Measurements from ENCODE around the gene AP1B1. TPM values are rescaled to one million over a fixed set of nuclear protein-coding genes. Genes with fewer than 3 reads are reported as not detected.

AP1B1 gene
- total and polyA plus RNA-seq, 2 donors (not counting 1 experiment from before 2014, with no cell fraction given) = 139 to 174 TPM

DNA sequence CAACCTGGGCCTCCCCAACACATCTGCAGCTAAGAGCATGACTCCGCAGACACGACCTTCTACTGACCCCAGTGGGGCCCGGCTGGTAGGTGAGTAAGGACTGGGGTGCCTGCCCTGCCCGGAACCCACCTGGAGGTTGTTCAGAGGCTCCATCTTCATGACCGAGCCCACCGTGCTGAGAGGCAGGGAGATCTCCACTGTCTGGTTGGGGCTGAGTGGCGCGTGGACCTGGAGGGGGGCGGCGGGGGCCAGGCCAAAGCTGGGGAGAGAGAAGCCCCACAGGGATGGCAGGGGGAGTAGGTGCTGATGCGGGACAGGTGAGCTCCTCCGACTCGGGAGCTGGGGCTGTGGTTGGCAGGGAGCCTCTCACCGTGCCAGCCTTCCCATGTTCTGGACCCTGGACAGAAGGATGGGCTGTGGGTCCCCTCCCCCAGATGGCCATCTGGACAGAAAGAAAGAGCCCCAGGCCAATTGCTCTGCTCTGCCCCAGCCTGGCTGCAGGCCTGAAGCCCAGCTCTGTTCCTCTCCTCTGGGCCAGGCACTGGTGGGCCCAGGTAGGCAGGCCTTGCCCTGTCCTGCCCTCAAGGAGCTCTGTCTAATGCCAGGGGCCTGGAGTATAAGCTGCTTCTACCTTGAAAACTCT, 56.6 kb downstream of the AP1B1 start:
- ChIA-PET POLR2A (no interaction called here), CTCF (no interaction called here)
- H3K27me3 Mint-ChIP-seq = no peaks in the 10 kb centered on the region
- H3K4me1 ChIP-seq (ENCODE audit: control insufficient read depth in 2 of 2, insufficient read depth in 2 of 2, low read length in 2 of 2) = no peaks in the 10 kb centered on the region
- ATAC-seq (ENCODE audit: low read depth) (no peak), DNase-seq (no peak)
- H2AFZ ChIP-seq (ENCODE audit: insufficient read depth, low read depth, low read length, poor library complexity, severe bottlenecking) = no peak overlapping the region
- H3K4me3 ChIP-seq (ENCODE audit: control extremely low read depth in 1 of 5, extremely low read depth in 1 of 5, insufficient read depth in 1 of 5, low read depth in 2 of 5, low read length in 4 of 5) = no peak overlapping the region
- H3K27me3 ChIP-seq (replicated peaks in 1 of 4; ENCODE audit: control extremely low read depth in 1 of 4, control insufficient read depth in 3 of 4, insufficient read depth in 4 of 4, low read length in 3 of 4) = no peaks in the 10 kb centered on the region
- H3K79me2 ChIP-seq (ENCODE audit: control insufficient read depth, insufficient read depth, low read length) = no peaks in the 10 kb centered on the region
- H3K36me3 ChIP-seq (replicated peaks in 1 of 2; ENCODE audit: control extremely low read depth in 1 of 2, control insufficient read depth in 1 of 2, extremely low read depth in 1 of 2, insufficient read depth in 2 of 2, low read length in 1 of 2) = peaks cover 2 to 88% of the 10 kb centered on the region in 2 experiments
- H4K20me1 ChIP-seq (ENCODE audit: control insufficient read depth, insufficient read depth, low read length, poor library complexity, severe bottlenecking) = peaks cover 61% of the 10 kb centered on the region
- H3K9ac ChIP-seq (ENCODE audit: low read length) = no peak overlapping the region
- H3K4me3 Mint-ChIP-seq = no peak overlapping the region
- TF ChIP-seq EZH2 (IDR thresholded peaks at IDR 0.05; ENCODE audit: borderline replicate concordance, insufficient read depth, low read depth, low read length, poor library complexity, severe bottlenecking) = no peak
- TF ChIP-seq, protein P1, sequence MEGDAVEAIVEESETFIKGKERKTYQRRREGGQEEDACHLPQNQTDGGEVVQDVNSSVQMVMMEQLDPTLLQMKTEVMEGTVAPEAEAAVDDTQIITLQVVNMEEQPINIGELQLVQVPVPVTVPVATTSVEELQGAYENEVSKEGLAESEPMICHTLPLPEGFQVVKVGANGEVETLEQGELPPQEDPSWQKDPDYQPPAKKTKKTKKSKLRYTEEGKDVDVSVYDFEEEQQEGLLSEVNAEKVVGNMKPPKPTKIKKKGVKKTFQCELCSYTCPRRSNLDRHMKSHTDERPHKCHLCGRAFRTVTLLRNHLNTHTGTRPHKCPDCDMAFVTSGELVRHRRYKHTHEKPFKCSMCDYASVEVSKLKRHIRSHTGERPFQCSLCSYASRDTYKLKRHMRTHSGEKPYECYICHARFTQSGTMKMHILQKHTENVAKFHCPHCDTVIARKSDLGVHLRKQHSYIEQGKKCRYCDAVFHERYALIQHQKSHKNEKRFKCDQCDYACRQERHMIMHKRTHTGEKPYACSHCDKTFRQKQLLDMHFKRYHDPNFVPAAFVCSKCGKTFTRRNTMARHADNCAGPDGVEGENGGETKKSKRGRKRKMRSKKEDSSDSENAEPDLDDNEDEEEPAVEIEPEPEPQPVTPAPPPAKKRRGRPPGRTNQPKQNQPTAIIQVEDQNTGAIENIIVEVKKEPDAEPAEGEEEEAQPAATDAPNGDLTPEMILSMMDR (IDR thresholded peaks at IDR 0.05) = no peak
- H3K27ac Mint-ChIP-seq = no peak overlapping the region
- no peaks in the 10 kb centered on the region for H3K4me1 Mint-ChIP-seq
- no peak overlapping the region for H3K4me2 ChIP-seq (replicated peaks; ENCODE audit: low read depth, low read length, poor library complexity, severe bottlenecking)
- no peak overlapping the region for H3K27ac ChIP-seq (ENCODE audit: low read length in 2 of 2)
- WGBS (ENCODE audit: insufficient coverage) = 92% methylated on average over 14 of the region's 14 CpGs
- no peaks in the 10 kb centered on the region for H3K9me3 ChIP-seq (ENCODE audit: control extremely low read depth in 1 of 3, control insufficient read depth in 2 of 3, insufficient read depth in 1 of 3, low read length in 2 of 3)
- intact Hi-C loops (cut with micrococcal nuclease) = no loop called here
- no peaks in the 10 kb centered on the region for H3K9me3 Mint-ChIP-seq (ENCODE audit: insufficient read depth)

DNA sequence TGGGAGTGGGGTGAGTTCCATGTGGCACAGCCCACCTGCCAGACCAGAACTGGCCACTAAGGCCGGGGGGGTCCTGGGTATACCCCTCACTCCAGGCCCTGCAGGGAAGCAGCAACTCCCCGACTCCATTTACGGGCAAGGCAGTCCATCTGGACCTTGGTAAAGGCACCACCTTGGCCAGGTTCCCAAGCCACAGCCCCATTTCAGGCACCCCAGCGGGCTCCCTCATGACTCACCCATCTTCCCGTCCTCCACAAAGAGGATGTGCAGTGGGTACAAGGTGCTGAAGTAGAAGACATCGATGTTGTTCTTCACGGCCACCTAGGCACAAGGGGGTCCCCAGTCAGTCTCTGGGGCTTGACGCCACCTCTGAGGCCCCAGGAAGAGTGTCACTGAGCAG, 57.2 kb downstream of the AP1B1 start:
- Histone ChIP-seq H3K4me2 (replicated peaks; ENCODE audit: low read depth, low read length, poor library complexity, severe bottlenecking) (no peak overlapping the region), H3K27me3 (replicated peaks in 1 of 4; ENCODE audit: control extremely low read depth in 1 of 4, control insufficient read depth in 3 of 4, insufficient read depth in 4 of 4, low read length in 3 of 4) (no peaks in the 10 kb centered on the region), H3K36me3 (replicated peaks in 1 of 2; ENCODE audit: control extremely low read depth in 1 of 2, control insufficient read depth in 1 of 2, extremely low read depth in 1 of 2, insufficient read depth in 2 of 2, low read length in 1 of 2) (peaks cover 2 to 85% of the 10 kb centered on the region in 2 experiments), H3K79me2 (ENCODE audit: control insufficient read depth, insufficient read depth, low read length) (no peaks in the 10 kb centered on the region), H3K27ac (ENCODE audit: low read length in 2 of 2) (no peak overlapping the region), H3K9ac (ENCODE audit: low read length) (no peak overlapping the region), H3K4me1 (ENCODE audit: control insufficient read depth in 2 of 2, insufficient read depth in 2 of 2, low read length in 2 of 2) (no peaks in the 10 kb centered on the region), H4K20me1 (ENCODE audit: control insufficient read depth, insufficient read depth, low read length, poor library complexity, severe bottlenecking) (peaks cover 55% of the 10 kb centered on the region), H3K4me3 (ENCODE audit: control extremely low read depth in 1 of 5, extremely low read depth in 1 of 5, insufficient read depth in 1 of 5, low read depth in 2 of 5, low read length in 4 of 5) (no peak overlapping the region), H3K9me3 (ENCODE audit: control extremely low read depth in 1 of 3, control insufficient read depth in 2 of 3, insufficient read depth in 1 of 3, low read length in 2 of 3) (no peaks in the 10 kb centered on the region), H2AFZ (ENCODE audit: insufficient read depth, low read depth, low read length, poor library complexity, severe bottlenecking) (no peak overlapping the region)
- Mint-ChIP-seq H3K27me3 (no peaks in the 10 kb centered on the region), H3K27ac (no peak overlapping the region), H3K9me3 (ENCODE audit: insufficient read depth) (no peaks in the 10 kb centered on the region), H3K4me3 (no peak overlapping the region), H3K4me1 (no peaks in the 10 kb centered on the region)
- CTCF ChIA-PET = no interaction called here
- intact Hi-C loops (cut with micrococcal nuclease) = no loop called here
- DNase-seq (no peak), ATAC-seq (ENCODE audit: low read depth) (no peak)
- POLR2A ChIA-PET = no interaction called here
- TF ChIP-seq, protein P1 (IDR thresholded peaks at IDR 0.05) = no peak
- TF ChIP-seq EZH2 (IDR thresholded peaks at IDR 0.05; ENCODE audit: borderline replicate concordance, insufficient read depth, low read depth, low read length, poor library complexity, severe bottlenecking) = no peak
- WGBS (ENCODE audit: insufficient coverage) = 98% methylated on average over 7 of the region's 8 CpGs

All from B cell (primary cell).